ENCODE results near the gene FAXDC2. TPM values are rescaled to one million over a fixed set of nuclear protein-coding genes. Genes with fewer than 3 reads are reported as not detected.

Gene FAXDC2
- total RNA-seq, 1 experiment from 2014 or later: 0.32 TPM

- Histone ChIP-seq H3K36me3 (peaks cover 54% of the 10 kb centered on the region), H3K4me3 (no peak overlapping the region), H3K9me3 (replicated peaks) (no peaks in the 10 kb centered on the region), H3K27ac (no peak overlapping the region), H3K27me3 (replicated peaks) (no peaks in the 10 kb centered on the region), H3K4me1 (replicated peaks) (peaks cover 25% of the 10 kb centered on the region)
- no peak for DNase-seq (ENCODE audit: low read depth in 1 of 2, low spot score in 2 of 2)
These were observed 58.9 kb downstream of the FAXDC2 start for GRCh38 chr5:154791535-154791934.

GRCh38 chr5:154788212-154788611 lies 62.2 kb downstream of the FAXDC2 start:
- no peak overlapping the region for H3K4me3 ChIP-seq
- H3K9me3 ChIP-seq (replicated peaks): no peaks in the 10 kb centered on the region
- no peak for DNase-seq (ENCODE audit: low read depth in 1 of 2, low spot score in 2 of 2)
- H3K4me1 ChIP-seq (replicated peaks): peaks cover 2% of the 10 kb centered on the region; the same call in 1 of the 2 replicates
- H3K36me3 ChIP-seq: peaks cover 35% of the 10 kb centered on the region
- H3K27me3 ChIP-seq (replicated peaks): no peaks in the 10 kb centered on the region
- H3K27ac ChIP-seq: no peak overlapping the region

DNA sequence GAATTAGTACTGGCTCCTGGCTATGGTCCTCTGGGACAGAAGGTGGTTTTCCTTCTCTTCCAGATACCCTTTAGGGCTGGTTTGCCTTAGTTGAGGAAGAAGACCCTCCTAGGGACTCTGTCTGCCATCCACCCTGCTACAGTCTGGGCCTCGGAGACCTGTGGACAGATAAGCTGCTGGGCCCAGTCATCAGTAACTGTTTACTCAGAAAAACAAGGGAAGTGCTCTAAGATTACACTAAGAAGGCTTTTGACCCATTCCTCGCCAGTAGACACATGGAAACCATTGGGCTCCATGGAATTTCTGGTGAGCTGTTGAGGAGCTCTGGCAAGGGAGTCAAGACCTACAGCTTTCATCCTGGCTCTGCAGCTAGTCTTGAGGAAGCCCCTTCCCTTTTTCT lies 64.0 kb downstream of the FAXDC2 start:
- DNase-seq (ENCODE audit: low read depth in 1 of 2, low spot score in 2 of 2): no peak
- Histone ChIP-seq H3K36me3 (peaks cover 17% of the 10 kb centered on the region), H3K27ac (no peak overlapping the region), H3K9me3 (replicated peaks) (no peaks in the 10 kb centered on the region), H3K4me1 (replicated peaks) (no peaks in the 10 kb centered on the region; the same call in 1 of the 2 replicates), H3K27me3 (replicated peaks) (no peaks in the 10 kb centered on the region), H3K4me3 (no peak overlapping the region)

DNA sequence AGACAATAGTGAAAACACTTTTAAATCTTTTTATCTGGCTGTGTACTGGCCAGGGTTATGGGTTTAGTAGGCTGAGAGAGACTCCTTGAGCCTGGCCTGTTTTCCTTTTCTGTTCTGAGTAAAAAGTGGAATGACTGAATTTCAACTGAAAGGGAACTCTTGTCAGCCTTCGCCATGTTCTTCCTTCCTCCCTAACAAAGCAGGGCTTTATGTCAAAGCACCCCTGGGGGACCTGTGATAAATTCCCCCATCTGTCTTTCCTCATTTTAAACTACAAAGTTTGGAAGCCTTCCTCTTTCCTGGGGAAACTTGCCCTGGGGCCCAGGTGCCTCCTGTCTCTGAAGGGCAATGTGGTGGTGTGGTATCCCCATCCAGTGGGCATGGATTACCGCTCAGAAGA lies 65.5 kb downstream of the FAXDC2 start:
- Histone ChIP-seq H3K36me3 (peaks cover 4% of the 10 kb centered on the region), H3K4me3 (no peak overlapping the region), H3K27ac (no peak overlapping the region)

DNA sequence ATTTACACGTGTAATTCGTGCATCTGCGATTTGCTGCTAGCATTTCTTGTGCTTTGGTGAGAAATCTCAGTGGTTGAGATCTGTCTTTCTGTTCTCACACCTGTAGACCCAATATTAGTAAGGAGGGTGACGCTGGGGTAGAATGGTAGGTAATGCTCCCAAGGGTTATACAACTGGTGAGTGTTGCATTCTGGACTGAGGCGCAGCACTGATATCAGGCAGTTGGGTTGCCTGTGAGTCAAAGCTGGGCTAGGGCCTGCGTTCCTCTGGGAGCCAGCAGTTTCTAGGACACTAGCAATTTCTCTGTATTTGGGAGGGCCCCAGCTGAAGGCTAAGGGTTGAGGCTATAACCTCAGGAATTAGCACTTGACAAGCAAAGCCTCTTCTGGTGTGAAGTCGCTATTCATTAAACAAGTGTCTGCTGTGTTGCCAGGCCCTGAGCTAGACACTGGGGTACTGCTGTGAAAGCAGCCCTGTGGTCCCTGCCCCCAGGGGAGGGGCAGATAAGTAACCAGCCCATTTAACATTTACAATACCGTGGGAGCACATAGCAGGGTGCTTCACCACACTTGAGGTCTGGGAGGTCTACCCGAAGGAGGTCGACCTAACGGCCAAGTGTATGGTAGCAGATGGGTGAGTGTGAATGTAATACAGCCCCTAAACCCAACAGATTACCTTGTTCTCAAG lies 66.5 kb downstream of the FAXDC2 start:
- H3K4me3 ChIP-seq: no peak overlapping the region
- H3K9me3 ChIP-seq (replicated peaks): no peaks in the 10 kb centered on the region
- H3K4me1 ChIP-seq (replicated peaks): peaks cover 7% of the 10 kb centered on the region
- no peak for DNase-seq (ENCODE audit: low read depth in 1 of 2, low spot score in 2 of 2)
- H3K27me3 ChIP-seq (replicated peaks): no peaks in the 10 kb centered on the region
- peaks cover 4% of the 10 kb centered on the region for H3K36me3 ChIP-seq
- H3K27ac ChIP-seq: no peak overlapping the region

More for the DNA sequence above, 65.5 kb downstream of the FAXDC2 start:
- no peaks in the 10 kb centered on the region; the same call in 1 of the 2 replicates for H3K4me1 ChIP-seq (replicated peaks)
- DNase-seq (ENCODE audit: low read depth in 1 of 2, low spot score in 2 of 2): no peak
- no peaks in the 10 kb centered on the region for H3K9me3 ChIP-seq (replicated peaks)
- no peaks in the 10 kb centered on the region for H3K27me3 ChIP-seq (replicated peaks)

DNA sequence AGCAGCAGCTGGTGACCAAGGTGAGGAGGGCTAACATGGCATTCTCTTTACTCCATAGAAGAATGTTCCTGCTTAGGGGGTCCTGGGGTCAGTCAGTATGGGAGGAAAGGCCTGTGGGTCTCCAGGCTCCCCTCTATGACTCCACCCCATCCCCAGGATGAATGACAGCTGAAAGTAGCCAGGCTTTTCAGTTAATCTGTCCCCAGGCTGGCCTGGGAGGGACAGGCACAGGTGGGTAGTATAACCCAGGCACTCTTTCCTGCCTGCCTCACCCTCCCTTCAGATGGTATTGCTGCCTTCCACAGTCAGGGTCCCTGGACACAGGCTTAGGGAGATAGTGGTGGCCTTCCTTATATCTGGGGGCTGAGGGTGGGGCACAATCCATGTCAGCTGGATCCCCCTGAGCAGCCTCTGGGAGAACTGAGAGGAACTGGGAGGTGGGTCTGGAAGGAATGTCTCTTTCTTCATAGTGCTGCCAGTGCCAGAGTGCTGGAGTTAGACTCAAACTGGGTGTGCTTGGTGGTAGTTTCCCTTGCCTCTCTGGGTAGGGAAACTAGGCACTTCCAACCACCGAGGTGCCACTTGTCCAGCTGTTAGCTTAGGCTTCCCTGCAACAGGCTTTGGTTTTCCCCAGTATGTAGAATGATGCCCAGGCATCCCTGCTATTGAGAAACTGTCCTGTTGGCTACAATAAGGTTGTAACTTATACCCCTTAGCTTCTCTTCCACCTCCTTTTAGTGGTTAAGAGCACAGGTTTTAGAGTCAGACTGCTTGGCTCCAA lies 67.4 kb downstream of the FAXDC2 start:
- H3K27ac ChIP-seq: no peak overlapping the region
- peaks cover 4% of the 10 kb centered on the region for H3K36me3 ChIP-seq
- no peak for DNase-seq (ENCODE audit: low read depth in 1 of 2, low spot score in 2 of 2)
- H3K9me3 ChIP-seq (replicated peaks): no peaks in the 10 kb centered on the region
- H3K4me1 ChIP-seq (replicated peaks): peaks cover 14% of the 10 kb centered on the region
- no peak overlapping the region for H3K4me3 ChIP-seq
- H3K27me3 ChIP-seq (replicated peaks): no peaks in the 10 kb centered on the region

DNA sequence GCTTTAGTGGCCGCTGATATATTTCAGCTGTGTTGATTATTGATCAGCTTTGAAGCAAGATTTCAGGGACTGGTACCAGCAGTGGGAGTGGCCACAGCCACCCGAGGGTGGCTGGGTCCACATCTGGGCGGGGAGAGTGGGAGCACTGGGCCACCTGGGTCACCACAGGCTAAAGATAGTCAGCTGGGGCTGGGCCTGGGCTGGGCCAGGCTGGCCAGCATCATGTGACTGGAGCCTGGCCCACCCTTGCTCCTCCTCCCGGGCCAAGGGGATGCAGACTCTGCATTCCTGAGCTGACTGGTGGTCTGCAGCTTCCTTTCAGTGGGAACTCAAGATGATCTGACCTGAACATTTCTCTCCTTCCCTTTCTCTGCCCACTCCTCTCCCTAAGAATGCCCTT lies 68.1 kb downstream of the FAXDC2 start:
- H3K4me1 ChIP-seq (replicated peaks): peaks cover 14% of the 10 kb centered on the region

GRCh38 chr5:154780128-154780527 lies 70.3 kb downstream of the FAXDC2 start:
- Histone ChIP-seq H3K9me3 (replicated peaks) (no peaks in the 10 kb centered on the region), H3K27ac (no peak overlapping the region), H3K4me1 (replicated peaks) (peaks cover 14% of the 10 kb centered on the region), H3K36me3 (peaks cover 8% of the 10 kb centered on the region), H3K27me3 (replicated peaks) (no peaks in the 10 kb centered on the region), H3K4me3 (no peak overlapping the region)
- DNase-seq (ENCODE audit: low read depth in 1 of 2, low spot score in 2 of 2): no peak

More for the DNA sequence above, 68.1 kb downstream of the FAXDC2 start:
- Histone ChIP-seq H3K4me3 (no peak overlapping the region), H3K36me3 (peaks cover 4% of the 10 kb centered on the region), H3K27me3 (replicated peaks) (no peaks in the 10 kb centered on the region), H3K27ac (no peak overlapping the region), H3K9me3 (replicated peaks) (no peaks in the 10 kb centered on the region)
- no peak for DNase-seq (ENCODE audit: low read depth in 1 of 2, low spot score in 2 of 2)

DNA sequence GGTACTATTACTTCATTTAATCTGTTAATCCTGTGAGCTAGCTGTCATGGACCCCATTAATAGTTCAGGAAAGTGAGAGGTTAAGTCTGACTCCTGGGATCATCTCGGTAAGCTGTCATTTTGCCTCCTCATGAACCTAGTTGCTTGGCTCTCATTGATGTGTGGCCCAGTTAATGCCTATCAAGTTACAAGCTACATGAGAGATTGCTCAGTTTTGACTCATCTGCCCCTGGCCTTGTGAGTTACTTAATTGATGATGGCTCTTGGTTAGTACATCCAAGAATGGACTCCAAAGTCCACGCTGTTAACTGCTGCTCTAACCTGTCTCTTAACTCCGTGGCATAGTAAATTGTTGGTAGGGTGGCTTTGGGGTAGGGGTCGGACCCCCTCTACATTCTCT lies 71.3 kb downstream of the FAXDC2 start:
- H3K4me1 ChIP-seq (replicated peaks): peaks cover 14% of the 10 kb centered on the region
- peaks cover 8% of the 10 kb centered on the region for H3K36me3 ChIP-seq
- no peaks in the 10 kb centered on the region for H3K9me3 ChIP-seq (replicated peaks)
- no peak overlapping the region for H3K4me3 ChIP-seq
- no peak overlapping the region for H3K27ac ChIP-seq
- no peaks in the 10 kb centered on the region for H3K27me3 ChIP-seq (replicated peaks)
- no peak for DNase-seq (ENCODE audit: low read depth in 1 of 2, low spot score in 2 of 2)

DNA sequence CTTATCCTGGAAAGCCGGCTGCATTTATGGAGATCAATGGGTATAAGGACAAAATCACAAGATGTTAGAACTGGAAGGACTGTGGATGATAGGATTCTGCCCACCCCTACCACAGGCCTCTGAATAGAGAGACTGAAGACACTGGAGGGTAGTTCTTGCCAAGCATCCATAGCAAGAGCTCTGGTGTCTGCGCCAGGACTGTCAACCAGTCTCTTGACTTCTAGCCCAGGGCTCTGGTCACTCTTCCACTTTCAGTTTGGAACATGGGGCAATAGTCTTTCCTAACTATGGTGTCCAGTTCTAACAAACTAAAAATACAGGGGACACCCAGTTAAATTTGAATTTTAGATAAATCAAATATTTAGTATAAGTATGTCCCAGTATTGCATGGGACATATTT lies 71.9 kb downstream of the FAXDC2 start:
- Histone ChIP-seq H3K36me3 (peaks cover 8% of the 10 kb centered on the region), H3K9me3 (replicated peaks) (no peaks in the 10 kb centered on the region), H3K4me1 (replicated peaks) (peaks cover 14% of the 10 kb centered on the region), H3K27ac (no peak overlapping the region), H3K27me3 (replicated peaks) (no peaks in the 10 kb centered on the region), H3K4me3 (no peak overlapping the region)
- DNase-seq (ENCODE audit: low read depth in 1 of 2, low spot score in 2 of 2): no peak

DNA sequence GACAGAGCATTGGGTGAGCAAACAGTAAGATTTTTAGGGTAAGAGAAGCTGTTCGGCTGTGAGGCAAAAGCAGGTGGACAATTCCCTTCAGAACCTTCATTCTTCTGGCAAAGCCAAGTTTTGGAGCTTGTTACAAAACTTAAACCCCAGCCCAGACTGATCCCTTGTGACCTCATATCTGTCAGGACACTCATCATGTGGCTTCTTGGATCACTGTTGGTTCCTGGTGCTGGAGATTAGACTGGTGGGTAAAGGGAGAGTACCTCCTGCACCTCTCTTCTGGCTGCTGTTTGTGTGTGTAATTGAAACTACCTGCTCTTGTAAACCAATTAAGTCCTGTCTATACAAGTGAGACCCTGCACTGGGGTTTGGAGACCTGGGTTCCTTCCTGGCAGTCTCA lies 74.2 kb downstream of the FAXDC2 start:
- H3K9me3 ChIP-seq (replicated peaks): no peaks in the 10 kb centered on the region
- no peak for DNase-seq (ENCODE audit: low read depth in 1 of 2, low spot score in 2 of 2)
- no peak overlapping the region for H3K4me3 ChIP-seq
- peaks cover 16% of the 10 kb centered on the region; the same call in 1 of the 2 replicates for H3K36me3 ChIP-seq
- H3K27ac ChIP-seq: no peak overlapping the region
- peaks cover 17% of the 10 kb centered on the region for H3K4me1 ChIP-seq (replicated peaks)
- no peaks in the 10 kb centered on the region for H3K27me3 ChIP-seq (replicated peaks)

- Histone ChIP-seq H3K4me3 (no peak overlapping the region), H3K36me3 (peaks cover 21% of the 10 kb centered on the region; the same call in 1 of the 2 replicates), H3K4me1 (replicated peaks) (peaks cover 4% of the 10 kb centered on the region), H3K27ac (no peak overlapping the region), H3K9me3 (replicated peaks) (no peaks in the 10 kb centered on the region), H3K27me3 (replicated peaks) (no peaks in the 10 kb centered on the region)
- DNase-seq (ENCODE audit: low read depth in 1 of 2, low spot score in 2 of 2): no peak
These were observed 77.1 kb downstream of the FAXDC2 start for GRCh38 chr5:154773326-154773725.

GRCh38 chr5:154771383-154771901 lies 79.0 kb downstream of the FAXDC2 start:
- DNase-seq (ENCODE audit: low read depth in 1 of 2, low spot score in 2 of 2): no peak
- Histone ChIP-seq H3K27ac (no peak overlapping the region), H3K27me3 (replicated peaks) (no peaks in the 10 kb centered on the region), H3K4me1 (replicated peaks) (peaks cover 3% of the 10 kb centered on the region; the same call in 1 of the 2 replicates), H3K36me3 (peaks cover 15% of the 10 kb centered on the region; the same call in 1 of the 2 replicates), H3K4me3 (no peak overlapping the region), H3K9me3 (replicated peaks) (no peaks in the 10 kb centered on the region)

GRCh38 chr5:154770111-154770510 lies 80.3 kb downstream of the FAXDC2 start:
- DNase-seq (ENCODE audit: low read depth in 1 of 2, low spot score in 2 of 2): no peak
- Histone ChIP-seq H3K36me3 (peaks cover 13% of the 10 kb centered on the region; the same call in 1 of the 2 replicates), H3K27ac (no peak overlapping the region), H3K4me1 (replicated peaks) (peaks cover 3% of the 10 kb centered on the region; the same call in 1 of the 2 replicates), H3K4me3 (no peak overlapping the region), H3K27me3 (replicated peaks) (no peaks in the 10 kb centered on the region), H3K9me3 (replicated peaks) (no peaks in the 10 kb centered on the region)

Measured in SJSA1 (cell line).